IMR-90 (cell line): Measurements from ENCODE around the gene COX6B2. TPM values are rescaled to one million over a fixed set of nuclear protein-coding genes. Genes with fewer than 3 reads are reported as not detected.

ENCODE experiments used
- ATAC-seq: fragments of 200-7000 bp; cut with Tn5 transposase; 2 replicates; pipeline ENCODE4 v1.9.1; 2020; ENCODE audit warnings: low read depth, mild to moderate bottlenecking, moderate library complexity
- BruUV-seq: library from RNA; stranded (reverse); fragments of 400-500 nt; replicated peaks from 2 replicates; lab custom pipeline; 2021; lab: Mats Ljungman, UMichigan
- CTCF ChIA-PET: fragments of 300-600 bp; formaldehyde crosslinking; extraction: SDS; loops from one replicate; lab custom pipeline; 2021; ENCODE audit warnings: antibody characterized with exemption; lab: Yijun Ruan, JAX
- POLR2A ChIA-PET: fragments of 300-600 bp; sonication (Branson Sonifier 250); formaldehyde crosslinking; loops from one replicate; lab custom pipeline; 2022; ENCODE audit warnings: antibody characterized with exemption; ENCODE audit not compliant: unreplicated experiment; lab: Charles Lee
- DNase-seq: peaks from one replicate; pipeline ENCODE4 v3.0.0; 2013
- H2AFZ ChIP-seq: replicated peaks from 2 replicates; pipeline ENCODE3; 2013; ENCODE audit warnings: low read length, mild to moderate bottlenecking; ENCODE audit not compliant: poor library complexity
- H2AK5ac ChIP-seq: 2 replicates; pipeline ENCODE4 v1.6.1; 2013; ENCODE audit warnings: low read depth, low read length, inconsistent platforms
- H2AK9ac ChIP-seq: replicated peaks from 2 replicates; pipeline ENCODE3; 2013; ENCODE audit warnings: mild to moderate bottlenecking, low read depth, low read length, moderate library complexity; ENCODE audit not compliant: poor library complexity
- H2BK120ac ChIP-seq: 2 replicates; pipeline ENCODE4 v1.6.1; 2013; ENCODE audit warnings: low read depth, low read length, inconsistent platforms
- H2BK15ac ChIP-seq: 3 replicates; pipeline ENCODE4 v1.6.1; 2013; ENCODE audit warnings: low read depth, low read length, inconsistent platforms
- H2BK20ac ChIP-seq: 2 replicates; pipeline ENCODE4 v1.6.1; 2013; ENCODE audit warnings: low read depth, mild to moderate bottlenecking, inconsistent platforms, low read length, moderate library complexity
- H2BK5ac ChIP-seq: 2 replicates; pipeline ENCODE4 v1.6.1; 2013; ENCODE audit warnings: mild to moderate bottlenecking, low read depth, low read length, inconsistent platforms; ENCODE audit not compliant: poor library complexity, severe bottlenecking
- H3K14ac ChIP-seq: replicated peaks from 2 replicates; pipeline ENCODE4 v1.6.1; 2013; ENCODE audit warnings: low read depth, low read length, inconsistent platforms
- H3K18ac ChIP-seq: 2 replicates; pipeline ENCODE4 v1.6.1; 2013; ENCODE audit warnings: low read depth, low read length, control low read depth
- H3K23ac ChIP-seq: 2 replicates; pipeline ENCODE4 v1.6.1; 2013; ENCODE audit warnings: low read depth, low read length, inconsistent platforms
- H3K27ac ChIP-seq: 2 replicates; pipeline ENCODE4 v1.5.1; 2013; ENCODE audit warnings: mild to moderate bottlenecking, control low read depth, low read length; ENCODE audit not compliant: insufficient read depth
- H3K27me3 ChIP-seq: 2 replicates; pipeline ENCODE4 v1.6.1; 2013; ENCODE audit warnings: low read length; ENCODE audit not compliant: control insufficient read depth, insufficient read depth
- H3K36me3 ChIP-seq: 2 replicates; pipeline ENCODE4 v1.6.1; 2013; ENCODE audit warnings: low read length, mixed read lengths; ENCODE audit not compliant: control insufficient read depth, insufficient read depth
- H3K4ac ChIP-seq: 2 replicates; pipeline ENCODE4 v1.6.1; 2013; ENCODE audit warnings: low read depth, low read length, inconsistent platforms
- H3K4me1 ChIP-seq: 2 replicates; pipeline ENCODE4 v1.6.1; 2013; ENCODE audit warnings: low read length, mixed read lengths; ENCODE audit not compliant: control insufficient read depth, insufficient read depth
- H3K4me2 ChIP-seq: 2 replicates; pipeline ENCODE4 v1.6.1; 2013; ENCODE audit warnings: low read depth, mild to moderate bottlenecking, control low read depth, low read length, moderate library complexity
- H3K4me3 ChIP-seq: 2 replicates; pipeline ENCODE4 v1.5.1; 2013; ENCODE audit warnings: low read depth, mild to moderate bottlenecking, control low read depth, low read length, moderate library complexity; ENCODE audit not compliant: insufficient read depth
- H3K56ac ChIP-seq: 2 replicates; pipeline ENCODE4 v1.6.1; 2013; ENCODE audit warnings: low read length, inconsistent platforms; ENCODE audit not compliant: insufficient read depth; ENCODE audit errors: extremely low read depth
- H3K79me1 ChIP-seq, 2 experiments: 2 replicates each; pipeline ENCODE4 v1.6.1; 2013; ENCODE audit warnings: low read length in 2 of 2, inconsistent platforms in 1 of 2, low read depth in 1 of 2
- H3K9ac ChIP-seq: 2 replicates; pipeline ENCODE4 v1.6.1; 2013; ENCODE audit warnings: low read depth, low read length, control low read depth
- H3K9me1 ChIP-seq: 2 replicates; pipeline ENCODE4 v1.6.1; 2013; ENCODE audit warnings: low read length, inconsistent platforms; ENCODE audit not compliant: insufficient read depth
- H3K9me3 ChIP-seq: 2 replicates; pipeline ENCODE4 v1.6.1; 2013; ENCODE audit warnings: low read length; ENCODE audit not compliant: control insufficient read depth, insufficient read depth
- H4K20me1 ChIP-seq: 2 replicates; pipeline ENCODE4 v1.6.1; 2013; ENCODE audit warnings: low read length, inconsistent platforms; ENCODE audit not compliant: insufficient read depth
- H4K5ac ChIP-seq: 2 replicates; pipeline ENCODE4 v1.6.1; 2013; ENCODE audit warnings: mild to moderate bottlenecking, low read depth, low read length, control low read depth
- H4K8ac ChIP-seq, 2 experiments: 2 replicates each; pipeline ENCODE4 v1.6.1; 2013; ENCODE audit warnings: low read depth in 2 of 2, low read length in 2 of 2, control low read depth in 1 of 2, inconsistent platforms in 1 of 2
- H4K91ac ChIP-seq: 2 replicates; pipeline ENCODE4 v1.6.1; 2013; ENCODE audit warnings: low read depth, low read length, inconsistent platforms; ENCODE audit not compliant: insufficient read depth
- BHLHE40 ChIP-seq: fragments of 150-350 bp; IDR thresholded peaks from 2 replicates; pipeline ENCODE4 v1.6.1; 2016; ENCODE audit warnings: mild to moderate bottlenecking, low read depth, low read length
- CEBPB ChIP-seq: IDR thresholded peaks from 2 replicates; pipeline ENCODE4 v1.6.1; 2012; ENCODE audit warnings: low read depth, low read length, improper control_type of control experiment
- CTCF ChIP-seq: conservative IDR thresholded peaks from 2 replicates; pipeline ENCODE4 v1.5.1; 2012; ENCODE audit warnings: mild to moderate bottlenecking, low read depth, low read length, improper control_type of control experiment
- ELK1 ChIP-seq: fragments of 150-350 bp; IDR thresholded peaks from 2 replicates; pipeline ENCODE4 v1.6.1; 2016; ENCODE audit warnings: low read depth, mild to moderate bottlenecking, low read length, moderate library complexity, borderline replicate concordance
- FOS ChIP-seq: fragments of 150-350 bp; IDR thresholded peaks from 2 replicates; pipeline ENCODE4 v1.6.1; 2016; ENCODE audit warnings: low read depth, low read length
- MAFK ChIP-seq: IDR thresholded peaks from 2 replicates; pipeline ENCODE4 v1.6.1; 2012; ENCODE audit warnings: low read depth, low read length, improper control_type of control experiment
- MAZ ChIP-seq: IDR thresholded peaks from 2 replicates; pipeline ENCODE4 v1.6.1; 2012; ENCODE audit warnings: low read depth, mild to moderate bottlenecking, low read length, improper control_type of control experiment, moderate library complexity, borderline replicate concordance
- MXI1 ChIP-seq: IDR thresholded peaks from 2 replicates; pipeline ENCODE4 v1.6.1; 2012; ENCODE audit warnings: low read depth, mild to moderate bottlenecking, low read length, moderate library complexity, borderline replicate concordance
- NFE2L2 ChIP-seq: fragments of 150-350 bp; IDR thresholded peaks from 2 replicates; pipeline ENCODE4 v1.6.1; 2016; ENCODE audit warnings: low read depth, mild to moderate bottlenecking, low read length
- POLR2A ChIP-seq: IDR thresholded peaks from 2 replicates; pipeline ENCODE4 v1.6.1; 2012; ENCODE audit warnings: mild to moderate bottlenecking, low read depth, low read length
- RCOR1 ChIP-seq: IDR thresholded peaks from 2 replicates; pipeline ENCODE4 v1.6.1; 2012; ENCODE audit warnings: mild to moderate bottlenecking, low read length, improper control_type of control experiment; ENCODE audit not compliant: insufficient replicate concordance
- RFX5 ChIP-seq: IDR thresholded peaks from 2 replicates; pipeline ENCODE4 v1.8.0; 2012; ENCODE audit warnings: low read depth, mild to moderate bottlenecking, low read length, moderate library complexity
- SMC3 ChIP-seq: fragments of 150-350 bp; IDR thresholded peaks from 2 replicates; pipeline ENCODE4 v1.6.1; 2016; ENCODE audit warnings: low read depth, mild to moderate bottlenecking, antibody characterized with exemption, low read length, moderate library complexity
- WGBS, 2 experiments: methylation state at CpG; one replicate each; pipeline versions ENCODE4 v1.1.5 to v1.1.7; 2013; ENCODE audit warnings: missing lambda C conversion rate in 2 of 2; ENCODE audit not compliant: insufficient read length in 1 of 2; ENCODE audit errors: extremely low coverage in 2 of 2; 5-methylcytosine and 5-hydroxymethylcytosine counted together
- dilution Hi-C: fragments of 300-500 bp; cut with HindIII; formaldehyde crosslinking; loops from one replicate; pipeline ENCODE4 v1.14.3; 2018; ENCODE audit warnings: low sequenced_read_pairs; ENCODE audit not compliant: unreplicated experiment
- in situ Hi-C: fragments of 300-500 bp; cut with MboI; formaldehyde crosslinking; loops from 3 replicates; pipeline ENCODE4 v1.14.3; 2019; ENCODE audit warnings: low sequenced_read_pairs, inconsistent platforms, mixed read lengths
- intact Hi-C: fragments of 100-400 bp; cut with micrococcal nuclease; formaldehyde crosslinking; loops from 2 replicates; pipeline ENCODE4 v1.10.0; 2022
- polyA plus RNA-seq, 3 experiments: library from polyadenylated mRNA; depleted of rRNA; stranded (reverse); fragments of >200 nt; gene quantifications; 2 replicates each; pipeline ENCODE4 v1.2.3, GENCODE V29; 2012; ENCODE audit warnings: low replicate concordance in 1 of 3
- total RNA-seq: library from RNA; depleted of rRNA; stranded (reverse); fragments of >200 nt; gene quantifications from 2 replicates; pipeline ENCODE4 v1.2.3, GENCODE V29; 2012
- TF ChIP-seq, protein P1 (sequence below): fragments of 150-350 bp; IDR thresholded peaks from 2 replicates; pipeline ENCODE4 v1.6.1; 2017; ENCODE audit warnings: mild to moderate bottlenecking, antibody characterized with exemption, low read length, low read depth

COX6B2 gene
- total and polyA plus RNA-seq, 2 of the 4 experiments (the other 2 are of a cell fraction), result 0.19 TPM; not detected in 1

- Histone ChIP-seq H4K91ac (no peak overlapping the region; the same call in 1 of the 2 replicates), H3K18ac (no peak overlapping the region), H2BK120ac (no peak overlapping the region), H4K5ac (no peak overlapping the region), H2BK5ac (no peak overlapping the region), H3K36me3 (no peaks in the 10 kb centered on the region), H3K9me1 (peaks cover 5% of the 10 kb centered on the region; the same call in 1 of the 2 replicates), H3K4me2 (no peak overlapping the region), H3K4me1 (peaks cover 22% of the 10 kb centered on the region), H3K79me1 (peaks cover 1 to 10% of the 10 kb centered on the region in 2 experiments; a peak in 3 of 4 replicates), H2AK5ac (peak overlapping the region; percentile 79; the same call in 1 of the 2 replicates), H3K4ac (no peak overlapping the region), H2AK9ac (no peak overlapping the region), H4K8ac (no peak overlapping the region), H3K23ac (no peak overlapping the region), H2AFZ (peak overlapping the region; percentile 58), H3K9ac (no peak overlapping the region), H2BK20ac (no peak overlapping the region), H3K27me3 (no peaks in the 10 kb centered on the region), H4K20me1 (no peaks in the 10 kb centered on the region), H3K14ac (no peak overlapping the region), H3K27ac (no peak overlapping the region; the same call in 1 of the 2 replicates), H2BK15ac (no peak overlapping the region), H3K4me3 (no peak overlapping the region), H3K9me3 (no peaks in the 10 kb centered on the region), H3K56ac (no peak overlapping the region)
- ATAC-seq (no peak), DNase-seq (no peak)
- TF ChIP-seq ELK1 (no peak), POLR2A (no peak), MXI1 (no peak), CEBPB (no peak), BHLHE40 (no peak), SMC3 (no peak), RCOR1 (no peak), NFE2L2 (no peak), CTCF (no peak), FOS (no peak), MAZ (no peak), MAFK (no peak), RFX5 (no peak)
- TF ChIP-seq, protein P1, sequence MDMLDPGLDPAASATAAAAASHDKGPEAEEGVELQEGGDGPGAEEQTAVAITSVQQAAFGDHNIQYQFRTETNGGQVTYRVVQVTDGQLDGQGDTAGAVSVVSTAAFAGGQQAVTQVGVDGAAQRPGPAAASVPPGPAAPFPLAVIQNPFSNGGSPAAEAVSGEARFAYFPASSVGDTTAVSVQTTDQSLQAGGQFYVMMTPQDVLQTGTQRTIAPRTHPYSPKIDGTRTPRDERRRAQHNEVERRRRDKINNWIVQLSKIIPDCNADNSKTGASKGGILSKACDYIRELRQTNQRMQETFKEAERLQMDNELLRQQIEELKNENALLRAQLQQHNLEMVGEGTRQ, result no peak
- in situ Hi-C loops, result no loop called here
- dilution Hi-C loops, result no loop called here
- intact Hi-C loops, result no loop called here
- POLR2A ChIA-PET, result no interaction called here
- no TSS peak for BruUV-seq
- 47% methylated on average over 27 of the region's 43 CpGs; no CpG with 5 or more reads in 1 of the 2 experiments for WGBS, 2 experiments
- CTCF ChIA-PET, result interaction anchor here (1.3 kb wide), 1 partner anchor 76 kb away, joined by 3 read pairs; no protein-coding TSS in a partner anchor
Measured at GRCh38 chr19:55377356-55378131, 23.0 kb upstream of the COX6B2 start.
